ENCODE results near the gene PCDHGB3. TPM values are rescaled to one million over a fixed set of nuclear protein-coding genes. Genes with fewer than 3 reads are reported as not detected.

PCDHGB3 gene
- total RNA-seq, 2 experiments from 2014 or later, result 5.8 to 6.3 TPM

GRCh38 chr5:141366016-141366896 lies 3.8 kb upstream of the PCDHGB3 start:
- TF ChIP-seq EZH2phosphoT487 (IDR thresholded peaks at IDR 0.05; ENCODE audit: borderline replicate concordance, low read depth, low read length) (no peak), CTCF (conservative IDR thresholded peaks at IDR 0.05; ENCODE audit: low read length) (no peak)
- DNase-seq (ENCODE audit: low spot score), result no peak
- no peak overlapping the region for H3K4me2 ChIP-seq (ENCODE audit: low read length)
- BruUV-seq (replicated peaks), result no TSS peak
- H3K79me2 ChIP-seq (ENCODE audit: insufficient read depth, low read depth, low read length), result peaks cover 17% of the 10 kb centered on the region; the same call in 1 of the 2 replicates
- CTCF ChIA-PET (ENCODE audit: unreplicated experiment), result no interaction called here
- H4K20me1 ChIP-seq (ENCODE audit: insufficient read depth, low read length), result no peaks in the 10 kb centered on the region
- POLR2A ChIA-PET, result interaction anchor here (0.7 kb wide), 1 partner anchor 141 kb away, joined by 3 read pairs; no protein-coding TSS in a partner anchor
- H3K4me3 ChIP-seq (ENCODE audit: low read depth, low read length, poor library complexity, severe bottlenecking), result no peak overlapping the region
- intact Hi-C loops (cut with micrococcal nuclease; ENCODE audit: unreplicated experiment), result no loop called here
- H3K27ac ChIP-seq (ENCODE audit: low read depth, low read length, poor library complexity, severe bottlenecking), result no peak overlapping the region
- H3K9me3 ChIP-seq (ENCODE audit: low read length), result no peaks in the 10 kb centered on the region; the same call in 1 of the 2 replicates
- H3K36me3 ChIP-seq (ENCODE audit: insufficient read depth, low read length), result peaks cover 24% of the 10 kb centered on the region
- H2AFZ ChIP-seq (ENCODE audit: low read length), result no peak overlapping the region
- no peaks in the 10 kb centered on the region for H3K9me2 ChIP-seq (ENCODE audit: insufficient read depth, low read length)
- H3K4me1 ChIP-seq (ENCODE audit: insufficient read depth, low read length, poor library complexity, severe bottlenecking), result peaks cover 35% of the 10 kb centered on the region

DNA sequence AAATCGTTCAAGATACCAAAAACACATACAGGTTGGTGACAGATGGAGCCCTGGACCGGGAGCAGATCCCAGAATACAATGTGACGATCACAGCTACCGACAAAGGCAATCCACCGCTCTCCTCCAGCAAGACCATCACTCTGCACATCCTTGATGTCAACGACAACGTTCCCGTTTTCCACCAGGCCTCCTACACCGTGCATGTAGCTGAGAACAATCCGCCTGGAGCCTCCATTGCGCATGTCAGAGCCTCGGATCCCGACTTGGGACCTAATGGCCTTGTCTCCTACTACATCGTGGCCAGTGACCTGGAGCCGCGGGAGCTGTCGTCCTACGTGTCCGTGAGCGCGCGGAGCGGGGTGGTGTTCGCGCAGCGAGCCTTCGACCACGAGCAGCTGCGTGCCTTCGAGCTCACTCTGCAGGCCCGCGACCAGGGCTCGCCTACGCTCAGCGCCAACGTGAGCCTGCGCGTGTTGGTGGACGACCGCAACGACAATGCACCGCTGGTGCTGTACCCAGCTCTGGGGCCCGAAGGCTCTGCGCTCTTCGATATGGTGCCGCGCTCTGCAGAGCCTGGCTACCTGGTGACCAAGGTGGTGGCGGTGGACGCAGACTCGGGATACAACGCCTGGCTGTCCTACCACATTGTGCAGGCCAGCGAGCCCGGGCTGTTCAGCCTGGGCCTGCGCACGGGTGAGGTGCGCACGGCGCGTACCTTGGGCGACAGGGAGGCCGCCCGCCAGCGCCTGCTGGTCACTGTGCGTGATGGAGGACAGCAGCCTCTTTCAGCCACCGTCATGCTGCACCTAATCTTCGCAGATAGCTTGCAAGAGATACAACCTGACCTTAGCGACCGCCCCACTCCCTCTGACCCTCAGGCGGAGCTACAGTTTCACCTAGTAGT lies 1.8 kb downstream of the PCDHGB3 start:
- Histone ChIP-seq H3K4me3 (ENCODE audit: low read depth, low read length, poor library complexity, severe bottlenecking) (no peak overlapping the region), H3K4me2 (ENCODE audit: low read length) (no peak overlapping the region)

More for the DNA sequence above, 1.8 kb downstream of the PCDHGB3 start:
- no TSS peak for BruUV-seq (replicated peaks)
- DNase-seq (ENCODE audit: low spot score), result no peak
- peaks cover 11% of the 10 kb centered on the region; the same call in 1 of the 2 replicates for H3K36me3 ChIP-seq (ENCODE audit: insufficient read depth, low read length)
- ChIA-PET CTCF (ENCODE audit: unreplicated experiment) (interaction anchor here (0.9 kb wide), 1 partner anchor 12 kb away, joined by 3 read pairs; no protein-coding TSS in a partner anchor), POLR2A (no interaction called here)
- intact Hi-C loops (cut with micrococcal nuclease; ENCODE audit: unreplicated experiment), result loop anchor here (5.0 kb wide), 1 partner anchor 185 kb away; no protein-coding TSS in a partner anchor
- H3K27ac ChIP-seq (ENCODE audit: low read depth, low read length, poor library complexity, severe bottlenecking), result no peak overlapping the region
- no peaks in the 10 kb centered on the region for H3K79me2 ChIP-seq (ENCODE audit: insufficient read depth, low read depth, low read length)
- H3K4me1 ChIP-seq (ENCODE audit: insufficient read depth, low read length, poor library complexity, severe bottlenecking), result peaks cover 12% of the 10 kb centered on the region
- H3K9me3 ChIP-seq (ENCODE audit: low read length), result no peaks in the 10 kb centered on the region
- H2AFZ ChIP-seq (ENCODE audit: low read length), result no peak overlapping the region
- no peaks in the 10 kb centered on the region for H4K20me1 ChIP-seq (ENCODE audit: insufficient read depth, low read length)
- H3K9me2 ChIP-seq (ENCODE audit: insufficient read depth, low read length), result no peaks in the 10 kb centered on the region
- TF ChIP-seq EZH2phosphoT487 (IDR thresholded peaks at IDR 0.05; ENCODE audit: borderline replicate concordance, low read depth, low read length), result no peak
- TF ChIP-seq CTCF (conservative IDR thresholded peaks at IDR 0.05; ENCODE audit: low read length), result no peak
